ENCODE data around the gene PLPP1. TPM values are rescaled to one million over a fixed set of nuclear protein-coding genes. Genes with fewer than 3 reads are reported as not detected.
"Not testable (repeated sequence)": the region's sequence is repeated elsewhere in the genome, so short reads cannot be mapped to it uniquely, and the experiment has no call there.

Gene PLPP1
- total RNA-seq, 1 experiment from 2014 or later = 55.8 TPM

DNA sequence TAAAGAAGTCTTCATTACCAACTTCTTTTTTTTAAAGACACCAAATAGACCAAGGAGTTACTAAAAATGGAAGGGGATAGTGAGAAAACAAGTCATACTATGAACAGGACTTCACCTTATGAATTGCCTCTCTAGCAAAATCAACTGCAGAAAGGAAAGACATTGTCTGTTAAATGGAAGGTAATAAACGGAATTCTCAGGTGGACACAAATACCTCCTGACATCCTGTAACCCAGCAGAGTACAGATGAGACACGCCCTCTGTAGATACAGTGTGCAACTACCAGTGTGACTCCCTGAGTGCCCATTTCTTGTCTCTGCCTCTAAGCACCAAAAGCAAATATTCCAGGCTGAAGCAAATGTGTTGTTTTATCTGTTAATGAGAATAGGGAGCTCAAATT is 12.2 kb upstream of the PLPP1 start:
- DNase-seq (ENCODE audit: low spot score) = peak; percentile 51

DNA sequence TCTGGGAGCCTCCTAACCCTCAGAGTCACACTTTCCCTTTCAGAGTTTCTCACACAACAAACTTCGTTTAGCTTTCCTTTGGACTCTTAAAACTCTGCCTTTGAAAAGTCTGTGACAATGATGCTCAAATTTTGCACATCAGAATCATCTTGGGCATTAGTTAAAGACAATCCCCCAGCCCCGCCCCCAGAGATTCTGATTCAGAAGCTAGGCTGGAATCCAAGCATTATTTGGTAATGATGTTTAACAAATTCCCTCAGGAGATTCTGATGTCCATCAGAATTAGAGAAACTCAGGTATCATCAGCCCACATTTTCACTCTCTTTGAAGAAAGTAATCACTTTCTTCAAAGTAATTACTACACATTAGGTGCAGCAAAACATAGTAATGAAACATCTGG is 9.6 kb upstream of the PLPP1 start:
- no peak for DNase-seq (ENCODE audit: low spot score)

DNA sequence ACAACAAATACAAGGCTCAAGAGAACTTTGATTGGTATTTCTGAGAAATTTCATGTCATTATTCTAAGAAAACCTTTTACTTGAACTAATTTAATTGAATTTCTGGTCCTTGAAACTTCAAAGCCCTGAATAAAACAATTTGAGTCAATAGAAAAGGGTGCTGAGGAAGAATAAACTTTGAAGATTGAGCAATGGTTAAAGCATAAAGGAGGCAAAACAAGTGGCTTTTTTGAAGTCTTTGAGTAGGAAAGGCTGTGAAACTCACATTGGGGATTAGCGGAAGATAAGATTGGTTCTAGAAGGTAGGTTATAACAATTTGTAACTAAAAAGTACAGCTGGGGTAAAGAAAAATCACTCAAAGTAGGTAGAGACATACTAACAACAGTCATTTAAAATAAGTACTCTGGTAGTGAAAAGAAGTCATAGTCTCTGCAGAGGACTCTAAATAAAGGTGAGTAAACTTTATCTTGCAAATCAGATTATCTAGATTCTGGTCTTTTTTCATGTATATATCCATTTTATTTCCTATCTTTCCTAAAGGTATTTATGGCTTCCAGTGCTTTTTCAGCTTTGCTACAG is 6.4 kb upstream of the PLPP1 start:
- DNase-seq (ENCODE audit: low spot score) = no peak

DNA sequence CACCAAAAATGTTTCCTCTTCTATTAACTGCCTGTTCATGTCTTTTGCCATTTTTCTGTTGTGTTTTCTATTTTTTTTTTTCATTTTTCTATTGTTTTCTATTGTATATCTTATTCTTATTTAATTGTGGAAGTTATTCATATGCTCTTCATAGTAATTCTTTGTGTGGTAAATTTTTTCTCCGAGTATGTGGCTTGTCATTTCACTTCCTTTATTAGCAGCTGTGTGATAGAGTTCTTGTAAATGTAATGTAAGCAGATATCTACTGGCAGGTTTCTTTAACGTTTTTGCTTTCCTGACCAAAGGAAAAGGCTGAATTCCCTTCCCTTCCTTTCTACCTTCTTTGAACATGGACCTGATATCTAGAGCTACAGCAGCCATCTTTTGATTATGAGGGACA is 5.8 kb upstream of the PLPP1 start:
- no peak for DNase-seq (ENCODE audit: low spot score)

DNA sequence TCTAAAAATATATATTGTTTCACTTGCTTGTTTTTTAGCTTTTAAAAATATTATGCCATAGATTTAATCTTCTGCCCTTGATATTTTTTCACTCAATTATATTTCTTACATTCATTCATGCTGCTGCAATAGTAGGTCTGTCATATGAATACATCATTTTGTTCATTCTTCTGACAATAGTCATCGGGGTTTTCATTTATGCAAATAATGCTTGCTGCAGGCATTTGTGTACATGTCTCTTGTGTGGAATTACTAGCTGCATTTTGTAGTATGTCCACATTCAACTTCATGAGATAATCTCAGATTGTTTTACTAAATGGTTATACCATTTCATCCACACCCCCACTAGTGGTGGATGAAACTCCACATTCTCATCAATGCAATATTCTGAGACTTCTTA is 5.3 kb upstream of the PLPP1 start:
- DNase-seq (ENCODE audit: low spot score) = no peak

DNA sequence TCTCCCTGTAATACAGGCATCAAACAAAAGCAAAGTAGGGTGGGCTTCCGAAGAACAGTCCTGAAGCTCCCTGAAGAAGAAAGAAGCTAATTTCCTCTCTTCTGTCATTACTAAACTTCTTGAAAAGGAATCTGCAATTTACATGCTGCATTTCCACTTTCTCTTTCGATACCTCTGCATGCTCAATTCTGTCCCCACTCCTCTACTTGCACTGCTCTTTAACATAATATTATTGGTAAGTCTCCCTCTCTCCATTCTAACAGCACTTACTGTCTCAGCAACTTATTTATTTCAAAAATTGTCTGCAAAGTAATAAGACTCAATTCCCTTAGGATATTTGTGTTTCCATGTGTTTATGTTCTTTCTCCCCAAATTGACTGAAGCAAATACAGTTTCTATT is 3.9 kb upstream of the PLPP1 start:
- no peak for DNase-seq (ENCODE audit: low spot score)

DNA sequence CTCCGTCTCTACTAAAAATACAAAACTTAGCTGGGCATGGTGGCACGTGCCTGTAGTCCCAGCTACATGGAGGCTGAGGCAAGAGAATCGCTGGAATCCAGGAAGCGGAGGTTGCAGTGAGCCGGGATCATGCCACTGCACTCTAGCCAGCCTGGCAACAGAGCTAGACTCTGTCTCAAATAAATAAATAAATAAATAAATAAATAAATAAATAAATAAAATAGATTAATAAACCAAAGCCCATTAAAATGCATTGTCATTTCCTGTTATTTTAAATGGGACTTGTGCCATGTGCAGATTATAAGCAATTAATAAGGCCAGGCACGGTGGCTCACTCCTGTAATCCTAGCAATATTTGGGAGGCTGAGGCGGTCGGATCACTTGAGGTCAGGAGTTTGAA is 2.6 kb upstream of the PLPP1 start:
- DNase-seq (ENCODE audit: low spot score) = not testable (repeated sequence)

DNA sequence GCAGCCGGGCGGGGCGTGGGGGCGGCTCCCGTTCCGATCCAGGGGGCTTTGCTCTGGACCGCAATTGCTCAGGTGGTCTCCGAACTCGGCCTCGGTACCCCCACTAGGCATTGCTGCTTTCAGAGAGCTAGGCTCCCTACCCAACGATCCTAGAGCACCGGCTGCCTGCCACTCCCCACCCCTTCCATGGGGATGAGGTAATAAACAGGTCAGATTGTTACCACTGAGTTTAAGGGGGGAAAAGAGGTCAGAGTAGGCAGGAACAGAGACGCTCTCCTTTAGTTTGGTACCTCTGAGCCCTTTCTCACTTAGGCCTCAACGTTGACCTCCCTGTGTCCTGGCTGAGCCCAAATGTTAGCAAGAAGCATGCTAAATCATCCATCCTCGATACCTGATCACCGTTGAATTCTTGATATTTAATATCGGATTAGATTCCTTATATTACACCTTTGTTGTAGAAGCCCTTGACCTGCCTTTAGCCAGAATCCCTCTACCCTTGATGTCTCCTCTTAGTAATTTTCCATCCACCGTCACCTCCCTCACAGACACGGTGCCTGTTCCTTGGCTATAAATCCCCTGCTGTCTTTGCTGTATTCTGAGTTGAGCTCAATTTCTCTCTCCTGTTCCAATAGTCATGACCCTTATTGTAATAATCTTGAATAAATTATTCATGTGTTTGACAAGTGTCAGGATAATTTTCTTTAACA is 588 bp upstream of the PLPP1 start:
- DNase-seq (ENCODE audit: low spot score) = no peak

DNA sequence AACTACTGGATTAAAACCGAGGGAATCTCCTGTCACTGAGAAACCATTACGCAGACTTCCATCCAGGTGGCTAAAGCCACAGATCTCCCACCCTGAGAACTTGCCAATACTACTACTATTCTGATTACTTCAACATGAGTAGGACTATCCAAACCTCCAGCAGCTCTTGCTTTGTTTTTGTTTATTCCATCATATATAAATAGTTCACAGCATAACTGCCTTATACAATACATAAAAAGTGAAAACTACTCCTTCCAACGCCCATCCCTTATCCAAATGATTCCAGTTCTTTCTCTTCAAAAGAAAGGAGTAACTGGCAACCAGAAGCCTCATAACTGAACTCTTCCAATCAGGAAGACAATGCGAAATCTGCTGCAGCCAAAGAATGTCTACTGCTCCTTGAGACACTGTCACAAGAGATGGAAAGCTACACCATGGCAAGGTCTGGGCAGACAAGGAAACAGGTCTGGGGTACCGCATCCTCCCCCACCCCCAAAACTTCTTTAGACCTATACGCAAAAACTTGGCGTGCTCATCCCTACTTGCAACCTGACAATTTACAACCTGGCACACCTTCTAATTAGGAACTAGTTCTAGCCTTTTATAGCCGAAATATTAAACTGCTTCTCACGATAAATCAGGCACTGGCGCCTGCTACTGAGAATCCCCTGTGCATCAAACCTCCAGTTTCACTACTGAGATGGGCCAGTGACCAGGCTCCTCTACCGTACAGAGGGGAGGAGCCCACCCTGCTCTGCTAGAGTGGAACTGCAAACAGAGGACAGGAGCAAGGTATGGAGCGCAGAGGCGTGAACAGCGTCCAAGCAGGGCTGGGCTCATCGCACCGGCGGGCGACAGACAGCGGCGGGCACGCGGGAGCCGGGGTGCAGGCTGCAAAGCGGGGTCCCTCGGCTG is 986 bp downstream of the PLPP1 start:
- DNase-seq (ENCODE audit: low spot score) = peak; percentile 54

DNA sequence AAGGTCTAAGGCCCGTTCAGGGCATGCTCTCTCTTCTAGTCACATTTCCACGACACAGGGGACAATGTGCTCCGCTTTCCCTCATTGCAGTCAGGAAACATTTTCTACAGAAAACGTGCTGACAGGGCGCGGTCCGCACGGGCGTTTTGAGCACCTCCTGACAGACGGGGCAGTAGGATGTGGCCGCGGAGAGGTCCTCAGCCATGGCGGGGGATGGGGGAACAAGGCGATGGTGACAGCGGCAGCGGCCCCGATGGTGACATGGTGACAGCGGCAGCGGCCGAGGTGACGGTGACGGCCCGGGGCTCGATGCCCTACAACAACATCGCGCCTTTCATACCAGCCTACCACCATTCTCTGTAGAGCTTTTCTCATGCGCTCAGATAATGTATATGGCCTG is 4.1 kb downstream of the PLPP1 start:
- no peak for DNase-seq (ENCODE audit: low spot score)

DNA sequence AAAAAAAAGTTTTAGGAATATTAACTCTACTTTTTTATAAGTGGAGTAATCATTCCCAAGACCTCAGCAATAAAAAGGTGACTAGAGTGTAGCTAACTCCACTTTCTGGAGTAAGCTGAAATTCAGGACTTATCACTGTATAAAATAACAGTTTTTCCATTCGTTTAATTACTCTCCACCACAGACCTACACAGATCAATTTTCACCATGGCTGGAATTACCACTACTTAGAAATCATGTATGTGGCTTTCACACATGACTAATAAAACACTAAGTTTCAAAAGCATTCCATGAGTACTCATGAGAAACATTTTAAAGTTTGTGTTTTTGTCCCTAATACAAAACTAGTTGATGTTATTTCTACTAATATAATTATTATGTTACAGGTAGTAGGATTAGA is 9.9 kb downstream of the PLPP1 start:
- DNase-seq (ENCODE audit: low spot score) = no peak

DNA sequence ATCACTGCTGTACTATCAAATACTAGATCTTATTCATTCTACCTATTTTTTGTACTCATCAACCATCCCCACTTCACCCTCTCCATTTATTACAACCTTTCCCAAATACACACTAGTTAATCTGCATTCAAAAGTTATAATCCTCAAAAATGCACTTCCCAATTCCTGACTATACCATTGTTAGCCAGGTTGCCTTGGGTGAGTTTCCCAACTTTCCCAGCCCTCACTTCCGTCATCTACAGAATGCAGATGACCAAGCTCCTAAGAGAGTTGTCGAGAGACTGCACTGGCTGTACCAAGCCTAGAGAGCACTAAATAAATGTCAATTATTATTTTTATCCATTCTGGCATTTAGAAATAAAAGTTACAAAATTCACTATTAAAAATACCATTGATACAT is 11.5 kb downstream of the PLPP1 start:
- no peak for DNase-seq (ENCODE audit: low spot score)

DNA sequence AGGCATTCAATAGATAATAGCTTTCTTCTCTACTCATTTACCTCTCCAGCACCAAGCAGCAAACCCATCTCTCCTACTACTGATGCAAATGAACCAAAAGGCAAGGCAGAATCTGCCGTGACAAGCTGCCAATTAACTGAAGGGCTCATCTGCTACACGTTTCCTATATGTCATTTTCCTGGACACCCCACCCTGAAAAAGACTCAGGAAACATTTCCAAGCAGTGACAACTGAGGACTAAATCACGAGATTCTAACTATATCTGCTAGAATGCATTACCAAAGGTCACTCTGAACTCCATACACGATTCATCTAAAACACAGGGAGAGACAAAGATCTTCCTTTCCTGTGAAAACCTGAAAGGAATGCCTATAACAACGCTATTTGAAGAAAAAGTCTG is 12.9 kb downstream of the PLPP1 start:
- DNase-seq (ENCODE audit: low spot score) = peak; percentile 16

DNA sequence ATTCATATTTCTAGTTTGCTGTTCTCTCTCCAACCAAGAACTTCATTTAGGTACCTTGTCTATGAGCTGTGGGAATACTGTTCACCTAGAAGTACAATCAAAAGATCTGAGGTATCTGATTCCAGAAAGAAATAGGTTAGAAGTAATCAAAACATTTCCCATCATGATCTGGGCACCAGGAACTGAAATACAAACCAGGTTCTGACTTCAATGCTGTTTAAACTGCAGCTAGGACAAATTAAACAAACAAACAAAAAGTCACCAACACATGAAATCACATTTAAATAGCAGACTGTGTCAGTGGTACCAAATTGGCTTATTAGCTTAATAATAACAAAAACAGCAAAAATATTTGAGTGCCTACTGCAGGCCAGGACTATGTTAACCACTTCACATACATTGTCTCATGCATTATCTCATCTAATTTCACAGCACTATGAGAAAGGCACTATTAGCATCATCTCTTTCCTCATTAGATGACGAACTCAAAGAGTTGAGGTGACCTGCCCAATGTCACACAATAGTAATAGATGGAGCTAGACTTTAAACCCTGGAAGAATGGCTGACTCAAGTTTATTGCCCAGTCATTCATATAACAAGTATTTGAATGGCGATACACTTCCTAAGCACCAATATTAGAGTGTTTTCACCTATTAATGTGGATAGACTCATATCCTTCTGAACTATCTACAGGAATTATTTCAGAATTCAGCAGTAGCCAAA is 14.5 kb downstream of the PLPP1 start:
- peak; percentile 11 for DNase-seq (ENCODE audit: low spot score)

DNA sequence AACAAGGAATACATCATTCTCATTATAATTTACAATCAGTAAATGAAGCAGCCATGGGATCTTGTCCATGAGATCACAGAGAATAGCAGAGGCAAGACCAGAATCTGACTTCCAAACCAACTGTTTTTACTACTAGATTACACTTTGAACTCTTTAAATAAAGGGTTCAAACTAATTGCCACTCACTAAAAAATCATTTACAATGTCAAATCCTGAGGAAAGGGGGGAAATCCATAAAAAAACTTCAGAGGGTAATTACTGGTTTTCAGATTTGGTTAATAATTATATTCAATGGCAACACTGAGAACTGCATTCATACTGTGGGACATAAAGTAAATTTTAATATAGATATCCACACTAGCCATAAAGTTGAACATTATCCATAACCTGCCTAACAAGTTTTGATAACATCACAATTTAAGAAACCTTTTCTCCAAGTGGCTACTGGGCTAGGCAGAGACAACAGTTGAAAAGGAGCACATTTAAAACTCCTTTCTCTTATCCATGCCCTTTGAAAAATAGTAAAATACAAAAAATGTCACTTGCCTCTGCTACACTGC is 15.9 kb downstream of the PLPP1 start:
- peak; percentile 73 for DNase-seq (ENCODE audit: low spot score)

DNA sequence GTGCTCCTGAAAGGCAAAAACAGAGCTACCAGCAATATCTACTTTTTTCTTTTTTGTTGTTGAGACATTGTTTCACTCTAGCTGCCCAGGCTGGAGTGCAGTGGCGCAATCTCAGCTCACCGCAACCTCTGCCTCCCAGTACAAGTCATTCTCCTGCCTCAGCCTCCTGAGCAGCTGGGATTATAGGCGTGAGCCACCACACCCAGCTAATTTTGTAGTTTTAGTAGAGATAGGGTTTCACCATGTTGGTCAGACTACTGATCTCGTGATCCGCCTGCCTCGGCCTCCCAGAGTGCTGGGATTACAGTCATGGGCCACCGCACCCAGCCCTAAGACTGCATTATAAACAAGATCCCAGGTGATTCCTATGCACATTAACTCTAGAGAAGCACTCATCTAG is 17.0 kb downstream of the PLPP1 start:
- no peak for DNase-seq (ENCODE audit: low spot score)

DNA sequence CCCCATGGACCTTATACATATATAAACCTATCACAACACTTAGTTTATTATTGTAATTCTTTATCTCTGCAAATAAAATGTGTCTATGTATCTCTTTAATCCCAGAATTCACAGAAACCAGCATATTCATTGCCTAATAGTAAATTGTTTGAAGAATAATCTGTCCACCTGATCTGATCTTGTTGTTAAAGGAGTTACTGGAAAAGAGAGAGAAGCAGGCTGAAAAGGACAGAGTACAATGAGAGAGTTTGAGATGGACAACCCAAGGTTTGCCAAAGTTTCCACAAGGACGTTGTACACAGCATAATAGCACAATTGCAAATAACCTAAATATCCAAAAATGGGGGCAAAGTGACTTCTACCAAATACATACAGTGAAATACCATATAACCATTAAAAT is 23.8 kb downstream of the PLPP1 start:
- no peak for DNase-seq (ENCODE audit: low spot score)

DNA sequence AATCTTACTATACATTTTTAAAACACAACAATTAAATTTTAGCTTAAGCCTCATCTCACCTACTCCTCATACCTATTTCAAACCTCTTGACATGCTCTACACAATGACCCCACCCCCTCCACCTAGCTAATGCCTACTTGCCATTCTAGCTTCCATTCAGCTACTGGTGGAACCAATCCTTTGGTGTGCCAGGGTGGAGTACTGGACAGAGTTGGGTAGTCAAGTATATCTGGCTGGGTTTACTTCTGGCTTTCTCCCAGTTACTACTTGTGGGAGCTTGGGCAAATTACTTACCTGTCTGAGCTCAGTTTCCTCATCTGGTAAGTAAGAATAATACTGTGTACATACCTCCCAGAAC is 24.3 kb downstream of the PLPP1 start:
- DNase-seq (ENCODE audit: low spot score) = peak; percentile 36

DNA sequence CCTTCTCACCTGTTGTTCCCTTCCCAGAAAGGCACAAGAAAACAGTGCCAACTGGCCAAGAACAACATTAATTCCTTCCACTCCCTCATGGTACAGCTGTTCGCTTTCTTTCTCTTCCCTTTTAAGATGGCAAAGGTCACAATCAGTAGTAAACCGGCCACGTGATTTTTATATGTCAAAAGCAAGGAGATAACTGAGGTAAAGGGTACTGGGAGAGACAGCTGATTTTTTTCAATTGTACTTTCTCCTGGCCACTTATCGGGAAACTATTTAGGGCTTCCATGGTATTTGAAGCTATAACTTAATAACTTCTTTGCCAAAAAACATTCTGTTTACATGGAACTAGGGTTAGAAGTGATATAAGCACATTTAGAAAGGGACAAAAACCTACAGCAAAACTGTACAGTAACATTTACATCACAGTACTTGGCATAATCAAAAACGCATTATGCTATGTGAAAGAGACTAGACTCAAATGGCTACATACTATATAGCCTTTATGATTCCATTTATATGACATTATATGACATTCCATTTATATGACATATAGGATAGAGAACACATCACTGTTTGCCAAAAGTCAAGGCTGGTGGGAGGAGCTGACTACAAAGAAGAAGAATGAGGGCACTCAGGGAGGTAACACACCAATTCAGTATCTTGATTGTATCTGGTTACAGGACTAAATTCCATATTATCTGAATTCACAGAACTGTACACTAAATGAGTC is 24.8 kb downstream of the PLPP1 start:
- peak; percentile 51 for DNase-seq (ENCODE audit: low spot score)

DNA sequence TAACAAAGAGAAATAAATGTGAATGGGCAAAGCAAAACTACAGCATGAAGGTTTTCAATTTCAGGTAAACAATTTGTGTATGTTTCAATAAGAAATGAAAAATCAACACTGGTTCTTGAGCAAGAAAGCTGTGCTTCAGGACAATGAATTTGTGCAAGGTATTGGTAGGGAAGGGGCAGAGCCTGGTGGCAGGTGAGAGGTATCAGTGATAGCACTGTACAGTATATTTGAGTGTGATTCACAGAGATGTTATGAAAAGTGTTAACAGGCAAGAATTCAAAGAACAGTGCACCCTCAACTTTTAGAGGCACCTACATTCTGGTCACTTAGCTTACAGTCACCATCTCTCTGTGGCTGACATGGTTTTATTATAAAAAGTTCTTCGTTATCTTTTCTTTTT is 25.7 kb downstream of the PLPP1 start:
- no peak for DNase-seq (ENCODE audit: low spot score)

DNA sequence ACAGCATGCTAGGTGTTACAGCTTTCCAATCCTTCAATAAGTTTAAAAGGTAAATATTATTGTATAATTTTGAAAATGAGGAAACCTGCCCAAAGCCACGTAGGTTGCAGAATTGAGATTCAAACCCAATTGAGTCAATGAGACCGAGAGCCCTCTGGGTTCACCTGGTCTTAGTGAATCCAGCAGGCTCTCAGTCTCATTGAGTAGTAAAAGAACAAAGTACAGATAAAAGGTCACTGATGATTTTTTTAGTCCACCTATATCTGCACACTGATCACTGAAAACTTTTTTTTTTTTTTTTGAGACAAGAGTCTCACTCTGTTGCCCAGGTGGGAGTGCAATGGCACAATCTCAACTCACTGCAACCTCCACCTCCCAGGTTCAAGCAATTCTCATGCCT is 27.2 kb downstream of the PLPP1 start:
- no peak for DNase-seq (ENCODE audit: low spot score)

Measured in HT-29 (cell line).